GM12874 (cell line): ENCODE measurements around the gene PCDHGA5.

ENCODE experiments used
- TF ChIP-seq, protein P1 (sequence below): IDR thresholded peaks from 2 replicates; pipeline ENCODE4 v1.5.1; 2011; ENCODE audit warnings: low read depth, mild to moderate bottlenecking, control low read depth, low read length, moderate library complexity; ENCODE audit not compliant: insufficient read depth

Gene PCDHGA5

DNA sequence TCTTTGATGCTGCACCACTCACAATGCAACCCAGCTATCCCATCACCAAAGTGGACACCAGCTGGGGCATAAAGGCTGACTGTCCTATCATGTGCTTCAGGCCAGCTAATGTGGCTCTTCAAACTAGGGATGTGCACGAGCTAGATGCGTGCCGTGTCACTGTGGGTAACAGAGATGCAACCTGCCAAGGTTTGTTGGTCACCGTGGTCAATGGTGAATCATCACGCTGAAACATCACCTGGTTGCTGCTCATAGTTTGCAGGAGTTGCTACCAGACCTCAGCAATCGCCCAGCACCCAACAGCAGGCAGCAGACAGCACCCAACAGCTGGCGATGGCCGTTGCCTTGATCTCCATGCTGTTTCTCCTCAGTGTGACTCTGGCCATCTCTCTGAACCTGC, 35.7 kb upstream of the PCDHGA5 start:
- TF ChIP-seq, protein P1, sequence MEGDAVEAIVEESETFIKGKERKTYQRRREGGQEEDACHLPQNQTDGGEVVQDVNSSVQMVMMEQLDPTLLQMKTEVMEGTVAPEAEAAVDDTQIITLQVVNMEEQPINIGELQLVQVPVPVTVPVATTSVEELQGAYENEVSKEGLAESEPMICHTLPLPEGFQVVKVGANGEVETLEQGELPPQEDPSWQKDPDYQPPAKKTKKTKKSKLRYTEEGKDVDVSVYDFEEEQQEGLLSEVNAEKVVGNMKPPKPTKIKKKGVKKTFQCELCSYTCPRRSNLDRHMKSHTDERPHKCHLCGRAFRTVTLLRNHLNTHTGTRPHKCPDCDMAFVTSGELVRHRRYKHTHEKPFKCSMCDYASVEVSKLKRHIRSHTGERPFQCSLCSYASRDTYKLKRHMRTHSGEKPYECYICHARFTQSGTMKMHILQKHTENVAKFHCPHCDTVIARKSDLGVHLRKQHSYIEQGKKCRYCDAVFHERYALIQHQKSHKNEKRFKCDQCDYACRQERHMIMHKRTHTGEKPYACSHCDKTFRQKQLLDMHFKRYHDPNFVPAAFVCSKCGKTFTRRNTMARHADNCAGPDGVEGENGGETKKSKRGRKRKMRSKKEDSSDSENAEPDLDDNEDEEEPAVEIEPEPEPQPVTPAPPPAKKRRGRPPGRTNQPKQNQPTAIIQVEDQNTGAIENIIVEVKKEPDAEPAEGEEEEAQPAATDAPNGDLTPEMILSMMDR = no peak

DNA sequence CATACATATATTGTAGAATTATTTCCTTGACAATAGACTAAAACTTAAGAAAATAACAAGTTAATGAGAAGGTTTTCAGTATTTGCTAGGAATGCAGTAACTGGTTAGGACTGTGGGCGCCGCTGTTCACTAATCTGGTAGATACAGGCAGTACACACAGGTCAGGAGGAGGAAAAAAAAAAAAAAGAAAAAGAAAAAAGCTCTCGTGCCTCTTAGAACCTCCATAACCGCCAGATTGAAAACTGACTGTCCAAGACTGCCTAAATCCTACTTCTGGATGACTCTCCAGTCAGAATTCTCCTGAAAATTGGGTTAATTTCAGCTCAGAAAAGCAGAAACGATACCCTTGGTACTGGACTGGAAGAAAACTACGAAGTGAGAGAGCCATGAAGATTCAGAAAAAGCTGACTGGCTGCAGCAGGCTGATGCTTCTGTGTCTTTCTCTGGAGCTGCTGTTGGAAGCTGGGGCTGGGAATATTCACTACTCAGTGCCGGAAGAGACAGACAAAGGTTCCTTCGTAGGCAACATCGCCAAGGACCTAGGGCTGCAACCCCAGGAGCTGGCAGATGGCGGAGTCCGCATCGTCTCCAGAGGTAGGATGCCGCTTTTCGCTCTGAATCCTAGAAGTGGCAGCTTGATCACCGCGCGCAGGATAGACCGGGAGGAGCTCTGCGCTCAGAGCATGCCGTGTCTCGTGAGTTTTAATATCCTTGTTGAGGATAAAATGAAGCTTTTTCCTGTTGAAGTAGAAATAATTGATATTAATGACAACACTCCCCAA, 33.5 kb upstream of the PCDHGA5 start, which contains the start of gene PCDHGA1:
TSS of gene PCDHGA1 (plus strand) at position 216 of the 782 bp plus-strand sequence.
- TF ChIP-seq, protein P1 = peak; percentile 45; the same call in 1 of the 2 replicates

DNA sequence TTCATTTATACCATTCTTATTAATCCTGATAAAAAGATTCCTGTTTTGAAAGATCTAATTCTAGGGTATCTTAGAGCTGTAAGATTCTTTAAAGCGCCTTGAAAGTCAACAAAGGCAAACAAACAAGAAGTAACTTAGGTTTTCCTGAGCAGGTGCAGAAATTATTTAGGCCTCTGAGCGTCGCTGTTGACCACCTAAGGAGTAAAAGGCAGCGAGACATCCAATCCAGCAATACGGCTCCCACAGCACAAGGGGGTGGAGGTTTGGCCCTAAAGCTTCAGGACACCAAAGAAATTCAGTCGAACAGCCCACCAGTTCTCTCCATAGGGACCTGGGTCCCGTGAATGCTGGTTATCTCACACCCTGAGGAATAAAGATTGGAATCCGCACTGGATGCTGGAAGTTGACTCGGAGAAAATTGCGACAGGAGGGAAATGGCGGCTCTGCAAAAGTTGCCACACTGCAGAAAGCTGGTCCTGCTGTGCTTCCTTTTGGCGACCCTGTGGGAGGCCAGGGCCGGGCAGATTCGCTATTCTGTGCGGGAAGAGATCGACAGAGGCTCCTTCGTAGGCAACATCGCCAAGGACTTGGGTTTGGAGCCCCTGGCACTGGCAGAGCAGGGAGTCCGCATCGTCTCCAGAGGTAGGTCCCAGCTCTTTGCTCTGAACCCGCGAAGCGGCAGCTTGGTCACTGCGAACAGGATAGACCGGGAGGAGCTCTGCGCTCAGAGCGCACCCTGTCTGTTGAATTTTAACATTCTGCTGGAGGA, 25.2 kb upstream of the PCDHGA5 start, which contains the start of gene PCDHGA2:
TSS of gene PCDHGA2 (plus strand) at position 223 of the 769 bp plus-strand sequence.
- TF ChIP-seq, protein P1 = peak; percentile 62

DNA sequence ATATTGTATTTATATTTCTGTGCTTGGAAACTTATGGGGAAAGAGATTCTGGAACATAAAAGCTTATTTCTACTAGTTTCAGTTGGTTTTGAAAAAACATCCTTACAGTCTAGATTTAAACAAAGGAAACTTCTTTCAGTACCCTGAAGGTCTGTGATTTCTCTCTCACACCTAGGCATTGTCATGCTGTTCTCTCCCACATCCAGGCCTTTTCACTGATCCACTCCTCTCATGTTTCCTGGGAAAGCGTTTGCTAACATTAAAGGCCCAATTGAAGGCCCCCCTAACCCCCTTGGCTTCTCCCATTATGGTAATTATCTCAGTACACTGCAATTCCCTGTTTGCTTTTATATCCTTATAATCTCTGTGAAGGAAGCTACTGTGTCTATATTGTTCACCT, 21.2 kb upstream of the PCDHGA5 start:
- TF ChIP-seq, protein P1 = no peak

DNA sequence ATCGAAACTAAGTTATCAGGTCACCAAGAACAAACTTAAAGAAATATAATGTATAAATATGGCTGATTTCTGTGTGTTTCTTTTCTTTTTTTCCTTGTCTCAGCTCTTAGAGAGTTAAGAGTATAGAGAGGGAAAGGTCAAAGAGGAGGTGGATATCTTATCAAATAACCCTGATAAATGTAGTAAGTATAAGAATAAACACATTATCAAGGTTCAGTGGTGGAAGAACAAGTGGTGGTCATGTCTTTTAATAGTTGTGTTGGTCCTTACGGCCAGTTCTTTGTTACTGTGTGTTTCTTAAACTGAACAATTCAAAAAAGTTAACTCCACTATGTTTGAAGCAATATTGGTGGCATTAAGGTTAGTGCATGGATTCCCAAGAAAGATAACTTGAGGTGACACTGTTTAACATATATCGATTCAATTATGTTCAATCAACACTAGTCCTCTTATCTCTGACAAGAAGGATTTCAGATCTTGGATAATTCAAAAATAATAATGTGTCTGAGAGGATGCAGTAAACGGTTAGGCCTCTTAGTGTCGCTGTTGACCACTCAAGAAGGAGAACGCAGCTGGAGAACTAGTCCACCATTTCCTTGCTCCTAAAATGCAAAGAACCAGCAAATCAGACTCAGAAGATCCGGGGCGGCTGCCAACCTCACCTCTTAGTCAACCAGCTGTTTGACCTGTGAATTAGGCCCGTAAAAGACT, 20.6 kb upstream of the PCDHGA5 start, which contains the start of gene PCDHGA3:
TSS of gene PCDHGA3 (plus strand) at position 588 of the 711 bp plus-strand sequence. CDS start 205 bp downstream, outside the sequence.
- TF ChIP-seq, protein P1 = peak; percentile 32; the same call in 1 of the 2 replicates

DNA sequence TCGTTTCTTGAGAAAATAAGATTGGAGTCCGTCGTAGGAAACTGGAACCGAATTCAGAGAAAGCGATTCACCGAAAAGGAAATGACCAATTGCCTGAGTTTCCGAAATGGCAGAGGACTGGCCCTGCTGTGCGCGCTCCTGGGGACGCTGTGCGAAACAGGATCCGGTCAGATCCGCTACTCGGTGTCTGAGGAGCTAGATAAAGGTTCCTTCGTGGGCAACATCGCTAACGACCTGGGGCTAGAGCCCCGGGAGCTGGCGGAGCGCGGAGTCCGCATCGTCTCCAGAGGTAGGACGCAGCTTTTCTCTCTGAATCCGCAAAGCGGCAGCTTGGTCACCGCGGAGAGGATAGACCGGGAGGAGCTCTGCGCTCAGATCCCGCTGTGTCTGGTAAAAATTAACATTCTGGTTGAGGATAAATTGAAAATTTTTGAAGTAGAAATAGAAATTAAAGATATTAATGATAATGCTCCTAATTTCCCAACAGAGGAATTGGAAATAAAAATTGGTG, 20.0 kb upstream of the PCDHGA5 start:
- TF ChIP-seq, protein P1 = no peak
